K562 (cell line): Measurements from ENCODE around the gene CLEC2D. TPM values are rescaled to one million over a fixed set of nuclear protein-coding genes. Genes with fewer than 3 reads are reported as not detected.

Experiments used
- ATF7 ChIP-seq: fragments of 450-650 bp; IDR thresholded peaks from 2 replicates; pipeline ENCODE4 v1.7.1; 2014; ENCODE audit warnings: mild to moderate bottlenecking, moderate library complexity
- BACH1 ChIP-seq: fragments of 200-800 bp; sonication (Bioruptor generic); IDR thresholded peaks from 2 replicates; pipeline ENCODE4 v1.6.1; 2016; ENCODE audit warnings: missing genetic modification characterization, missing compliant biosample characterization
- BCL6 ChIP-seq: fragments of 250-450 bp; sonication (Bioruptor Pico); IDR thresholded peaks from 2 replicates; pipeline ENCODE4 v1.4.0; 2020
- CHCHD3 ChIP-seq: fragments of 250-450 bp; sonication (Bioruptor Pico); IDR thresholded peaks from 2 replicates; pipeline ENCODE4 v2.1.2; 2022; ENCODE audit warnings: mild to moderate bottlenecking
- DPF2 ChIP-seq: fragments of 450-650 bp; IDR thresholded peaks from 2 replicates; pipeline ENCODE4 v1.6.1; 2016
- ESRRA ChIP-seq: fragments of 450-650 bp; IDR thresholded peaks from 2 replicates; pipeline ENCODE4 v1.6.1; 2014; ENCODE audit warnings: low read depth, mild to moderate bottlenecking, moderate library complexity, borderline replicate concordance
- FOXK1 ChIP-seq: sonication (generic); formaldehyde crosslinking; IDR thresholded peaks from 2 replicates; pipeline ENCODE4 v1.8.0; 2022; ENCODE audit warnings: missing genetic modification reagents, mild to moderate bottlenecking, borderline replicate concordance
- MECOM ChIP-seq: fragments of 250-450 bp; sonication (Bioruptor Pico); IDR thresholded peaks from 2 replicates; pipeline ENCODE4 v1.8.0; 2022; ENCODE audit warnings: inconsistent platforms
- MITF ChIP-seq: IDR thresholded peaks from 2 replicates; pipeline ENCODE4 v1.6.1; 2014; ENCODE audit warnings: antibody characterized with exemption
- MTA2 ChIP-seq: fragments of 450-650 bp; IDR thresholded peaks from 2 replicates; pipeline ENCODE4 v1.6.1; 2016; ENCODE audit warnings: low read depth
- PBX2 ChIP-seq, 2 experiments: IDR thresholded peaks in 1 of 2; conservative IDR thresholded peaks in 1 of 2; 2 replicates each; pipeline ENCODE4 v1.6.1; 2016; ENCODE audit warnings: low read depth in 2 of 2, mild to moderate bottlenecking in 1 of 2, missing compliant biosample characterization in 1 of 2, missing genetic modification characterization in 1 of 2, moderate library complexity in 1 of 2
- POLR2AphosphoS5 ChIP-seq: IDR thresholded peaks from 2 replicates; pipeline ENCODE4 v1.6.1; 2011; ENCODE audit warnings: mild to moderate bottlenecking, low read depth, low read length, moderate library complexity; ENCODE audit not compliant: control insufficient read depth, insufficient read depth
- RNF2 ChIP-seq: sonication (generic); IDR thresholded peaks from 2 replicates; pipeline ENCODE4 v1.6.1; 2016
- SIN3B ChIP-seq: fragments of 450-650 bp; IDR thresholded peaks from 2 replicates; pipeline ENCODE4 v1.6.1; 2017; ENCODE audit warnings: low read depth, mild to moderate bottlenecking, moderate library complexity
- WHSC1 ChIP-seq: IDR thresholded peaks from one replicate; pipeline ENCODE4 v1.6.1; 2012; ENCODE audit warnings: low read length, control low read depth, inconsistent platforms
- ZNF318 ChIP-seq, 2 experiments: fragments of 450-650 bp; IDR thresholded peaks; 2 replicates each; pipeline ENCODE4 v1.6.1; 2016; ENCODE audit warnings: mild to moderate bottlenecking in 2 of 2, borderline replicate concordance in 1 of 2, low read depth in 1 of 2, moderate library complexity in 1 of 2
- polyA plus RNA-seq, 8 experiments: library from polyadenylated mRNA; depleted of rRNA in 4 of 8; stranded (reverse) in 5 of 8; unstranded in 3 of 8; fragments of >200 nt; fragmentation: Nextera tagmentation in 2 of 8; fragmentation: Illumina TruSeq in 1 of 8; extraction: Ambion mirVana in 2 of 8; extraction: Trizol in 1 of 8; gene quantifications; 2 replicates each; pipeline versions ENCODE4 v1.2.1 to v1.2.3, GENCODE V29; 2011 to 2014; ENCODE audit warnings: inconsistent platforms in 1 of 8, missing spikeins in 1 of 8
- total RNA-seq, 7 experiments: library from RNA; depleted of rRNA in 6 of 7; stranded (reverse); fragments of >200 nt in 6 of 7; fragmentation: Illumina TruSeq in 2 of 7; extraction: Trizol in 2 of 7; gene quantifications; 2 replicates each; pipeline versions ENCODE4 v1.2.1 to v1.2.3, GENCODE V29; 2011 to 2021; ENCODE audit warnings: low replicate concordance in 1 of 7

Gene CLEC2D
- total and polyA plus RNA-seq, 9 of the 15 experiments (the other 6 are each of a cell fraction or from before 2014, with no cell fraction given): 1.4 to 5.0 (median 2.2) TPM

- peak; percentile 46; the same call in 1 of the 2 replicates for TF ChIP-seq MTA2
- TF ChIP-seq PBX2 (CRISPR knock-in tag; IDR thresholded peaks at IDR 0.05; ENCODE audit: low read depth): no peak
- TF ChIP-seq PBX2 (tag; conservative IDR thresholded peaks at IDR 0.05; ENCODE audit: low read depth): no peak
- TF ChIP-seq MECOM (CRISPR knock-in tag): no peak
- TF ChIP-seq POLR2AphosphoS5: peak; percentile 69
- TF ChIP-seq ATF7: peak; percentile 52; the same call in 1 of the 2 replicates
- no peak for TF ChIP-seq CHCHD3 (CRISPR knock-in tag)
- no peak; the same call in 1 of the 2 replicates for TF ChIP-seq BACH1 (tag)
- no peak for TF ChIP-seq WHSC1
- TF ChIP-seq RNF2: 0 out of 2 replicates have a peak, but pooled peaks have one; percentile 52
- no peak for TF ChIP-seq BCL6 (CRISPR knock-in tag)
- no peak for TF ChIP-seq MITF
- TF ChIP-seq FOXK1 (CRISPR knock-in tag): no peak
- no peak; the same call in 1 of the 2 replicates for TF ChIP-seq ESRRA
- peak; percentile 91 for TF ChIP-seq DPF2
- no peak for TF ChIP-seq ZNF318 (IDR thresholded peaks at IDR 0.05; ENCODE audit: borderline replicate concordance in 1 of 2, low read depth in 1 of 2)
- no peak for TF ChIP-seq SIN3B
These were observed 4.1 kb downstream of the CLEC2D start (continued) for GRCh38 chr12:9673404-9674225.
